ENCODE measurements around the gene NHEJ1.

NHEJ1 gene

DNA sequence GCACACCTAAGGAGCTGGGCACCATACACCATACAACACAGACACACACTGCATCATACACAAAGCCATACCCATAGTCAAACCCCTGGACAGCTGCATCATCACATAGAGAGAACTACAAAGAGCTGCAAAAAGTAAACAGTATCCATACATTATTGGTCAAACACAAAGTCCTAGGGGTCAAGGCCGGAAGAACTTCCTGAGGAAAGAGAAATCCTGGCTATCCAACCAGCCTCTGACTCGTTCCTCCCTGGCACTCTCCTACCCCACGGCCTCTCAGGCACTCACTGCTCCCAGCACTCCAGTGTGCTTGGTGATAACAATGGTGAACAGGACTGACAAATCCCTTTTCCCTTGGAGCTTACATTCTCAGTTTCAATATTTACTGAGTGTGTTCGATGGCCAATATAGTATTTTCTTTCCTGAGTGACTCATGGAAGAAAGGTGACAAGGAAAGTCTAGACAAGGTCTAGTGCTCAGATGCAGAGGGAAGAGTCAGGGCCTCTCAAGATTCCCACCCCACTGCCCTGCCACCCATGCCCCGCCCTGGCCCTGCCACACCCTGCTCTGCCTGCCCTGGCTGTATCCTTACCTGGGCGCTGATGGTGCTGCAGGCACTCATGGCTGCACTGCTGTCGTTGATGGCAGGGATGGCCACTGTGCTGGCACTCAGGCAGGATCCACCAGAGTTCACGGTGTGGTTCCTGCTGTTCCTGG is 122.7 kb downstream of the NHEJ1 start:
- Histone ChIP-seq H3K4me2 (ENCODE audit: low read length) (no peak overlapping the region), H3K79me2 (no peaks in the 10 kb centered on the region), H2AFZ (no peak overlapping the region), H3K27ac (no peak overlapping the region), H3K36me3 (ENCODE audit: control insufficient read depth, insufficient read depth, low read length) (no peaks in the 10 kb centered on the region), H3K9me3 (ENCODE audit: control insufficient read depth, low read length) (no peaks in the 10 kb centered on the region), H3K4me1 (no peaks in the 10 kb centered on the region), H3K4me3 (ENCODE audit: low read depth, low read length) (no peak overlapping the region), H3K9ac (no peak overlapping the region), H3K27me3 (ENCODE audit: control insufficient read depth, insufficient read depth, low read length) (no peaks in the 10 kb centered on the region)
- TF ChIP-seq, protein P1, sequence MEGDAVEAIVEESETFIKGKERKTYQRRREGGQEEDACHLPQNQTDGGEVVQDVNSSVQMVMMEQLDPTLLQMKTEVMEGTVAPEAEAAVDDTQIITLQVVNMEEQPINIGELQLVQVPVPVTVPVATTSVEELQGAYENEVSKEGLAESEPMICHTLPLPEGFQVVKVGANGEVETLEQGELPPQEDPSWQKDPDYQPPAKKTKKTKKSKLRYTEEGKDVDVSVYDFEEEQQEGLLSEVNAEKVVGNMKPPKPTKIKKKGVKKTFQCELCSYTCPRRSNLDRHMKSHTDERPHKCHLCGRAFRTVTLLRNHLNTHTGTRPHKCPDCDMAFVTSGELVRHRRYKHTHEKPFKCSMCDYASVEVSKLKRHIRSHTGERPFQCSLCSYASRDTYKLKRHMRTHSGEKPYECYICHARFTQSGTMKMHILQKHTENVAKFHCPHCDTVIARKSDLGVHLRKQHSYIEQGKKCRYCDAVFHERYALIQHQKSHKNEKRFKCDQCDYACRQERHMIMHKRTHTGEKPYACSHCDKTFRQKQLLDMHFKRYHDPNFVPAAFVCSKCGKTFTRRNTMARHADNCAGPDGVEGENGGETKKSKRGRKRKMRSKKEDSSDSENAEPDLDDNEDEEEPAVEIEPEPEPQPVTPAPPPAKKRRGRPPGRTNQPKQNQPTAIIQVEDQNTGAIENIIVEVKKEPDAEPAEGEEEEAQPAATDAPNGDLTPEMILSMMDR (IDR thresholded peaks at IDR 0.05), result no peak

DNA sequence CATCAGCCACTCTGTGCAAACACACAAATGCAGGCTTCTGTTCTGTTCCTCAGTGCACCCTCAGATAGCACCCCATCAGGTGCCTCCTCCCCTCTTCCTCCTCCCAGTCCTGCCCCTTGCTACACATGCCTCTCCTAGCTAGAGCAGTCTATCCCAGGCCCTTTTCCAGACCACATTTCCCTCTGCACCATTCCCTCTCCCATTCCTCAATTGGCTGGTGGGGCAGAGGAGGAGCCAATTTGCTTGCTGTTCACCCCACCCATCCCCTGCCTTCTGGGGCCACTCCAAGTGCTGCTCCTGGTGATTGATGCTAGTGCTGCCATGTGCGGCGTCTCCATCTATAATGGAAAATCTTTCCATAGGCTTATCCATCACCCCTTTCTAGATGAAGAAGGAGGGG is 124.7 kb downstream of the NHEJ1 start:
- H3K4me3 ChIP-seq (ENCODE audit: low read depth, low read length), result no peak overlapping the region
- H3K9me3 ChIP-seq (ENCODE audit: control insufficient read depth, low read length), result no peaks in the 10 kb centered on the region
- no peaks in the 10 kb centered on the region for H3K36me3 ChIP-seq (ENCODE audit: control insufficient read depth, insufficient read depth, low read length)
- H3K27me3 ChIP-seq (ENCODE audit: control insufficient read depth, insufficient read depth, low read length), result no peaks in the 10 kb centered on the region
- no peak overlapping the region for H3K9ac ChIP-seq
- H3K79me2 ChIP-seq, result no peaks in the 10 kb centered on the region
- TF ChIP-seq, protein P1 (IDR thresholded peaks at IDR 0.05), result no peak
- H3K27ac ChIP-seq, result no peak overlapping the region
- H3K4me2 ChIP-seq (ENCODE audit: low read length), result no peak overlapping the region
- no peak overlapping the region for H2AFZ ChIP-seq
- H3K4me1 ChIP-seq, result no peaks in the 10 kb centered on the region

DNA sequence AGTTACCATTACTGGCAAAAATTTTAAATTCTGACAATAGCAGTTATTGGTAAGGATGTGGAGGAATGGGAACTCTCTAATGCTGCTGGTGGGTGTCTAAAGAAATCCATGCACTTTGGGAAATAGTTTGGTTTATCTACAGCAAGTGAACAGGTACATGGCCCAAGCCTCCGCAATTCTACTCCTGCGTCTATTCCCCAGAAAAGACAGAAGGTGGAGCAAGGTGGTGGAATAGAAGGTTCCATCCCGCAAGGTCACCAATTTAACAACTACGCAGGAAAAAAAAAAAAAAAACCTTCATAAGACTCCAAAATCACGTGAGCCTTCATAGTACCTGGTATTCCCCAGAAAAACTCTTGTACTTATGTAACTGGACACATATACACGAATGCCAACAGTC is 125.8 kb downstream of the NHEJ1 start:
- no peak overlapping the region for H3K4me3 ChIP-seq (ENCODE audit: low read depth, low read length)
- H3K27me3 ChIP-seq (ENCODE audit: control insufficient read depth, insufficient read depth, low read length), result no peaks in the 10 kb centered on the region
- H2AFZ ChIP-seq, result no peak overlapping the region
- TF ChIP-seq, protein P1 (IDR thresholded peaks at IDR 0.05), result no peak
- H3K9ac ChIP-seq, result no peak overlapping the region
- H3K4me1 ChIP-seq, result peaks cover 3% of the 10 kb centered on the region
- no peak overlapping the region for H3K27ac ChIP-seq
- no peak overlapping the region for H3K4me2 ChIP-seq (ENCODE audit: low read length)
- H3K36me3 ChIP-seq (ENCODE audit: control insufficient read depth, insufficient read depth, low read length), result no peaks in the 10 kb centered on the region
- H3K9me3 ChIP-seq (ENCODE audit: control insufficient read depth, low read length), result no peaks in the 10 kb centered on the region
- H3K79me2 ChIP-seq, result no peaks in the 10 kb centered on the region

DNA sequence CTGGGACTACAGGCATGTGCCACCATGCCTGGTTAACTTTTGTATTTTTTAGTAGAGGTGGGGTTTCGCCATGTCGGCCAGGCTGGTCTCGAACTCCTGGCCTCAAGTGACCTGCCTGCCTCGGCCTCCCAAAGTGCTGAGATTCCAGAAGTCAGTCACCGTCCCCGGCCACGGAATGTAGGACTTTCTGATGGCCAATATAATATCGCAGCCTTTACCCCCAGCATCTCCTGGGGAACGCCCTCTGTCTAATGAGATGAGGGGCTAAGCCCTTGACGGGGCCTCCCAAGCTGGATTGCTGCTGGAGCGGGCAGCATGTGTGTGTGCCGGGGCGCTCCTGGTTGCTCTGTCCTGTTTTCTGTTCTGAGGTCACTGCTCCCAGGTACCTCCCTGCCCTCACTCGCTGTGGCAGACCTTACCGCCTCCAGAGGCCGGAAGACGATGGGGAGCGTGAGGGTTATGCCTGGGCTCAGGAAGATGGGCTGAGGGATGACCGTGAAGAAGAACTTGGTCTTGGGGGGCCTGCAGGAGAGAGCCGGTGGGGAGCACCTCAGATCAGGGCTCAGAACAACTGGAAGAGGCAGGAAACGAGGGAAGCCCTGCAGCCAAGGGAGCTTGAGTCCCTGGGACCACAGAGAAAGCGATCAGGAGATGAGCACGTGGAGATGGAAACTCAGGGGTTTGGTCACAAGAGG is 128.4 kb downstream of the NHEJ1 start:
- Histone ChIP-seq H3K27ac (no peak overlapping the region), H3K9ac (no peak overlapping the region), H3K4me2 (ENCODE audit: low read length) (no peak overlapping the region), H3K4me3 (ENCODE audit: low read depth, low read length) (no peak overlapping the region), H3K4me1 (peaks cover 3% of the 10 kb centered on the region), H3K9me3 (ENCODE audit: control insufficient read depth, low read length) (no peaks in the 10 kb centered on the region), H3K36me3 (ENCODE audit: control insufficient read depth, insufficient read depth, low read length) (no peaks in the 10 kb centered on the region), H2AFZ (no peak overlapping the region), H3K27me3 (ENCODE audit: control insufficient read depth, insufficient read depth, low read length) (no peaks in the 10 kb centered on the region), H3K79me2 (no peaks in the 10 kb centered on the region)
- TF ChIP-seq, protein P1 (IDR thresholded peaks at IDR 0.05), result no peak
